GM19043 (cell line): ENCODE data around the gene UBL4B.

ENCODE experiments used
- ATAC-seq: cut with Tn5 transposase; IDR thresholded peaks from one replicate; pipeline ENCODE4 v1.9.1; 2021; ENCODE audit warnings: low read depth; ENCODE audit not compliant: unreplicated experiment

The UBL4B gene

DNA sequence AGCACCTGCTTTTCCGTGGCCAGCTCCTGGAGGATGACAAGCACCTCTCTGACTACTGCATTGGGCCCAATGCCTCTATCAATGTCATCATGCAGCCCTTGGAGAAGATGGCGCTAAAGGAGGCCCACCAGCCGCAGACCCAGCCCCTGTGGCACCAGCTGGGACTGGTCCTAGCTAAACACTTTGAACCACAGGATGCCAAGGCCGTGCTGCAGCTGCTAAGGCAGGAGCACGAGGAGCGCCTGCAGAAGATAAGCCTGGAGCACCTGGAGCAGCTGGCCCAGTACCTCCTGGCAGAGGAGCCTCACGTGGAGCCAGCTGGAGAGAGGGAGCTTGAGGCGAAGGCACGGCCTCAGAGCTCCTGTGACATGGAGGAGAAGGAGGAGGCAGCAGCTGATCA lies 413 bp downstream of the UBL4B start:
- ATAC-seq: no peak

DNA sequence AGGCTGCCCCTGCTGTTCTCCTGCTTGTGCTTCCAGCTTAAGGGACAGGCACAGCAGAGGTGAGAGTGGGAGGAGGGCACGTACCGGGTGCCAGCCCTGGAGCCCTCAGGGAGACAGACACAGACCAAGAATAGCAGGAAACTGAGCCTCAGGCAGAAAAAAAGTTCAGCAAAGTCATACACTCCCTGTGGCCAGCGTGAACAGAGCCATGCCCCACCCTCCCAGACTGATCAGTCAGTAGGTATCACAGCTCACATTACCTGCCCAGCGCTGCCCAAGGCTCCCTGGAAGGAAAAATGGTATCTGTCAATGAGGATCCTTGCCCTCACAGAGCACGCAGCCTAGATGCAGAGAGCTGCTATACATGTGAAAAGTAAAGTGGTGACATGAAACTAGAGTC lies 1.3 kb downstream of the UBL4B start:
- no peak for ATAC-seq

DNA sequence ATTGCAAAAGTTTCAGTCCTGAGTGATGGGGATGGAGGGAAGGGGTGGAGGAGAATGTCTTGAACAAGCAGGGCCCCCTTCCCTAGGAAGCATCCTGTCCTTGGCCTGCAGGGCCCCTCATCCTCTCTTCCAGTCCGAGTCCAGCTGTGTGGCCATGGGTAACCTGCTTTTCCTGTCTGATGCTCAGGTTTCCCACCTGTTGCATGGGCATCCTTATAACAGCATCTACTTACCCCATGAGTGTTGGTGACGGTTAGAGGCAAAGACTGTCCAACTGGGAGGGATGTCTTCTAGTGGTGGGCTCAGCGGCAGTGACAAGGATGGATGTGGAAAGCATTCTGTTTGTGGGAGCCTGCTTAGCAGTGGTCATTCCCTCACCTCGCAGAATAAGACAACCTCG lies 1.9 kb downstream of the UBL4B start:
- ATAC-seq: no peak

DNA sequence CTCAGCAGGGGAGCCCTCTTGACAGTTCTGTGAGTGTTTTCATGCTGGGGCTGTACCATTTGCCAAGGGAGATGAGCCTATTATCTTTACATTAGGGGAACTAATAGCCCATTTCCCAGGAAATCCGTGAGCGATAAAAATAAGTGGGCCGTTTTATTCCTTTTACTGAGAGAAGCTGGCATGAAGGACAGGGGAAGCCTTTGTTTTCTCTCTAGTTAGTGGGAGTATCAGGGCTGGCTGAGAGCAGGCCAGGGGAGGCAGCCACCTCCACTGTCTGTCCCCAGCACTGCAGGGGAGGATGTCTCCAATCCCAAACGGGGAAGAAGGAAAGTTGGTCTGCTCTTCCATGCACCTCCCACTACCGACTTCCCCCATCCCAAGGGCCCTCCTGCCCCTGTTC lies 2.5 kb downstream of the UBL4B start:
- ATAC-seq: no peak

DNA sequence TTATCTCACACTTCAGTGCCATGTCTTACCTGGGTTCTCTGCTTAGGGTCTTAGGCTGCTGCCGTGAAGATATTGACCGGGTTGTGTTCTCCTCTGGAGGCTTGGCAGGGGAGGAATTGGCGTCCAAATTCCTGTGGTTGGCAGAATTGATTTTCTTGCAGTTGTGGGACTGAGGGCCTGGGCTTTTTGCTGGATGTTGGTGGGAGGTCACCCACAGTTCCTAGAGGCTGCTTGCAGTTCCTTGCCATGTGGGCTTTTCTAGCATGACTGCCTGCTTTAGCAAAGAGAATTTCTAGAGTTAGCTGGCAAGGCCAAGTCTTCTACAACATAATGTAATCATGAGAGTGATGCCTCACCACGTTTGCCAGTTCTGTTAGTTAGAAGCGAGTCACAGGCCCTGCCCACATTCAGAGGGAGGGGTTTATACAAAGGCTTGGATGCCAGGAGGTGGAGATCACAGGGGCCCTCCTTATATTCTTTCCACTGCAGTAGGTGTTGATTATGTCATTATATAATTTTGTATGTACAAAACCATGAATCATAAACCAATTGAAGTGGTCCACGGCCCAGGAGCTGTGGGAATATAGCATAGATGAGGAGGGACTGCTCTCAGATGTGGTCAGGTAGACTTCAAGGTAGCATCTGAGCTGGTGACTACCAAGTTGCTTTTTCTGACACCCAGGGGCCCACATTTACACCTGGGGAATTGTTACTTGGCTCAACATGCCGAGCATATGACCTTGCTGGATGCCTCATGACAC lies 6.6 kb downstream of the UBL4B start:
- no peak for ATAC-seq

DNA sequence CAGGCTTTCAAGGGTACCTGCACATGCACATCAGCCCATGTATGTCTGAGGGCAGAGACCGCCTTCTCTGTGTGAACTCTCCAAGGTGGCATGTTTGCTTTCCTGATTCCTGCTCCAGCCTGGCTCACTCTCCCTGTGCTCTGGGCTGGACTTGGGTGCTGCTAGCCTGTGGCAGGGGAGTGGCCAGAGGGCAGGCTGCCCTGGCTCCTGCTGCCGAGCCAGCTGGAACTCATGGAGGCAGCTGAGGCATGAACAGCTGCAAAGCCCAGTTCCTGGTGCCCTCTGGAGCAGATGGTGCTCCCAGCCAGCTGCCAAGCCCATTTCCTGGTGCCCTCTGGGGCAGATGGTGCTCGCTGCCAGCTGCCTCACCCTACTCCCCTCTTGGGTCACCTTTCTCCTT lies 7.6 kb downstream of the UBL4B start:
- ATAC-seq: no peak

DNA sequence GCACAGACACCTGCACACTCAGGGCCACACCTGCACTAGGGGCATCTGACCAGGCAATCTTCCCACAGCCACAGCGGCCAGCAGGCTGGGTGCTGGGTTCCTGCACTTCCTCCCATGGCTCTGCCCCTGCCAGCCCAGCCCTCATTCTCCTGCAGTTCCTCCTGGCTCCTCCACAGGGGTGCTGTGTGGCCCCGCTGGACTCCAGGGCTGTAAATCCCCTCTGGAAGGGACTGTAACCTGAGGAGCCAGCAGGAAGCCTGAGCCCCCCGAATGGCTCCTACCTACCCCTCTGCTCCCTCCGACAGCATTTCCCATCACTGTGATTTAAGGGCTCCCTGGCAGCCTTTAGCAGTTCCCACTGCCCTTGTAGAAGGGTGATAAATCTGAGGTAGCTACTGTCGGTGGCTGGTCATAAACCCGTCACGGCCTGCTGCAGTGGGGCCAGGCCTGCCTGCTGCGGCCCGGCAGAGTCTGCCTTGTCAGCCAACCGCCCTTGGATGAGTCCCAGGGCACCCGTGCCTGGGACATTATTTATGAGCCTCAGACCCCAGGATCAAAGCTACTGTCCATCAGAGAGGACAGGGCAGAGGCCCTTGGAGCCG lies 8.8 kb downstream of the UBL4B start:
- ATAC-seq: no peak

DNA sequence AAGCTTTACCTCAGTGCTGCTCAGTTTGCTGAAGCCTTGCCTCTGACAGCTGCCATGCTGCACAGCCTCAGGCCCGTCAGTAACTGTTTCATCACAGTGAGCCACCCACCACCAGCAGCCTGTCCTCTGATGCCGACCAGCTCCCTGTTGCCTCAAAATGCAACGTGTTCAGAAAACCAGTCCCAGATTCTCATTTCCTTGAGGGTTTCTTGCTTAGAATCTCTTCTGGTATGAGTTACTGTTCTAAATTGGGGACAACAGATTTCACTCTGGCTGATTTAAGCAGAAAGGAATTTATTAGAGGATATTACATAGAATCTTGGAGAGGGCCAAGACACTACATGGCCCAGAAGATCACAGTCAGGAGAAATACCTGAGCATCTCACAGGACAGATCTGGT lies 11.0 kb downstream of the UBL4B start:
- no peak for ATAC-seq

DNA sequence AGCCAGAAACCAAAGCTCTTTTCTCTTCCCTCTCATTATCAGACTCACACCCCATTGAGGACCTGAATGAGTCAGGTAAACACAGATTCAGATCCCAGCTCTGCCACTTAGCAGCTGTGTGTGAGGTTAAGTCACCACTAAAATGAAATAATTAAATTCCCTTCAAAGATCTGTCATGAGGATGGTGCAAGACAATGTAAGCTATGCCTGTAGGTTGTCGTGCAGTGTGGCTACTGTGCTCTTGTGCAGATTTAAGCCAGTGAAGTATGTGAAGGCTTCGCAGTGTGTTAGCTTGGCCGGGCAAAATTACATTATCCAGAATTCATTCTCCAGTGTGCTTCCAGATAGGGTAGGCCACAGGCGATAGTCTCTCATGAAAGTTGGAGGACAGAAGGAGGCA lies 13.6 kb downstream of the UBL4B start:
- no peak for ATAC-seq

DNA sequence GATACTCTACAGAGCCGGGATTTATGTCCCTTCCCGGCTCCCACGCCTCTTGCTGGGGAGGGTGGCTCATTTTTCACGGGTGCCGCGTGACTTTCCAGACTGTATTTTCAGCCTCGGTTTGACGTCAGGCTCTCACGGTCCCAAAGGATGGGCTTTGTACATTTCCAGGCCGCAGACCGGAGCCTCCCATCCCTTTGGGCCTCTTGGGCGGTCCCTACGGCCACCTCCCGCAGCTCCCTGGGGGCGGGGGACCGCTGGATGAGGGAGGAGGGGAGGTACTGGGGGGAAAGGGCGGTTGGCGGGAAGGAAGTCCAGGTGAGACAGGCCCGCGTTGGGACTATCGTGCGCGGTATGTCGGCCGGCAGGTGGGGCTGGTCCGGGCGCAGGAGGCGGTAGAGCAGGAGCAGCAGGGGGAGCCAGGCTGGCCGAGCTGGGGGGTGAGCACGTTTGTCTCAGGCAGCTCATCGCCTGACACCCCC lies 17.9 kb downstream of the UBL4B start:
- no peak for ATAC-seq

DNA sequence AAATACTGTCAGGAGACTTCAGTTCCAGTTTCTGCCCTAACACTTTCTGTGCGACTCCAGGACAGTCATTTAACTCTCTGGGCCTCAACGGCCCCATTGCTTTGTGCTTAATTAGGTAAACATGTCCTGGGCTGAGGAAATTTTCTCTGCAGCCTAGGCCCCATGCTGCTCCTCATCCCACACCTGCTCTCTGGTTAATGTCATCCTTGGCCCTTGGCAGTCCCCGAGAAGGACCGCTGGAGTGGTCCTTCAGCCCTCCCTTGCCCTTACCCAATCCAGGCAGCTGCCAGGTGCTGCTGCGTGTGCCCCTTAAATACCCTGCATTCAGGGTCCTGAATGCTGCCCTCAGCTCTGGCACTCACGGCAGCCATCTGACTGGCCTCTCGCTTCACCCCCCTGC lies 18.7 kb downstream of the UBL4B start:
- ATAC-seq: no peak

DNA sequence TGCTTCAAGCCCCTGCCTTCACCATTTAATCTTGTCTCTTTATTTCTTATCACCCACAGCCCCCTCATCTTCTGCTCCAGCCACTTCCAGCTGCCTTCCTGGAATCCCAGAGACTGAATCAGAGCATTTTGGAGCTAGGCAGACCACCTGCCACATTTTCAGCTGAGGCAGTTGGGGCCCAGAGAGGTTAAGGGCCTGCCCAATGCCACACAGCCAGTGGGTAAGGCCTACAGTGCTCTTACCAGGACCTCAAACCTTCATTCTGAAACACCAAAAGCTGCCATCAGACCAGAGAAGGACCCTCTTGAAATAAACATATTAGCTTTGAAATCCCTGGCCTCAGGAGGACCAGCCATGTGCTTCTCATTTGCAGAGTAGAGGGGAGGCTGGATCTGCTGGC lies 20.4 kb downstream of the UBL4B start:
- no peak for ATAC-seq

DNA sequence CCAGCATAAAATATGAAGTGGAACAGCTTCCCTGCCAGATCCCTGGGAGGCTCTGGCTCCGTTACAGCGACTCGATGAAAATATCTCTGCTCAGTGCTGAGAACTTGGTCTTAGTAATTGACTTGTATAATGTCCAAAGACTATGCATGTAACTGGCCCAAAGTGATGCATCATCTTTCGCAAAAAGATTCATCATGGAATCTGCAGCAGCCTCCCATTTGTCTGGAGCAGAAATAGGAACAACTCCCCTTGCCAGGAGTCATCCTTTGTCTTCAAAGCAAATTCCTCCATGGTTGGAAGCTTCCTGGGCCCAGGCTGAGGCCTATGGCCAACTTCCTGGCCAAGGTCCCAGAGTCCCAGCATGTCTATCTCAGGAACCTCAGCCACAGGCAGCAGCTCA lies 21.2 kb downstream of the UBL4B start:
- ATAC-seq: no peak

DNA sequence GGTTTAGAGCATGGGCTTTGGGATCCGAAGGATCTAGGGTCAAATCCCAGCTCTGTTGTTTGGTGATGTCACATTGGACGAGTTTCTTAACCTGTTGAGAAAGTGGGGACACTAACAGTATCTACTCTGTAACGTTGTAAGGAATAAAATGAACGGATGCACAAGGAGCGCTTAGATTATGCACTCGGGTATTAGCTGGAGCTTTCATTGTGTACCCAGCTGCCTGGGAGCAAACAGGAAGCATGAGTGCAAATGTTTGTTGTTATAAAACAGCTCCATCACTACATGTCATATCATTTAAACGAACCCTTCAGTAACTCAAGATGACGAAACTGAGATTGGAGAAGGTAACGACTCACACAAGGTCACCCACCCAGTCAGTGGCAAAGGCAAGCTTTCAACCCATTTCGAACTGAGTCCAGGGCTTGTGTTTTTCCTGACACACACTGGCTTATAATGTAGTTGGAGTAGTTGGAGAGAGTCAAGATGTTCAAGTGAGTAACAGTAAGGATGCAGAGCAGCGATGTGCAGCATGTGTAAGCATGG lies 21.9 kb downstream of the UBL4B start:
- ATAC-seq: no peak

DNA sequence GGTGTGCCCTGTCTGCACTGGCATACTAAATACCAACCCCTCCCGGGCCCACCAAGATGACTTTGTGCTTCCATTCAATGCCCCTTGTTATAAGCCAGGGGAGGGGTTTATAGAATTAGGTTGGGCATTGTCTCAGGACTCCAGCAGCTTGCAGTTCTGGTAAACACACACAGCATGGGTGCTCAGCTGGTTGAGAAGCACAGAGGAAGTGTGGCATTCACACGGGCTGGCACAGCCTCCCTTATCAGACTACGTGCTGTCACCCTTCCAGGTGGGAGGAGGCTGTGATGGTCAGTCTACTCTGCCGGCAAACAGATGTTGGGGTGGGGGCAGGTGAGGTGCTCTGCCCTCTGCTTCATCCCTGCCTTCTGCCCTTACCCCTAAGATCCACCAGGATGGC lies 23.0 kb downstream of the UBL4B start:
- no peak for ATAC-seq

DNA sequence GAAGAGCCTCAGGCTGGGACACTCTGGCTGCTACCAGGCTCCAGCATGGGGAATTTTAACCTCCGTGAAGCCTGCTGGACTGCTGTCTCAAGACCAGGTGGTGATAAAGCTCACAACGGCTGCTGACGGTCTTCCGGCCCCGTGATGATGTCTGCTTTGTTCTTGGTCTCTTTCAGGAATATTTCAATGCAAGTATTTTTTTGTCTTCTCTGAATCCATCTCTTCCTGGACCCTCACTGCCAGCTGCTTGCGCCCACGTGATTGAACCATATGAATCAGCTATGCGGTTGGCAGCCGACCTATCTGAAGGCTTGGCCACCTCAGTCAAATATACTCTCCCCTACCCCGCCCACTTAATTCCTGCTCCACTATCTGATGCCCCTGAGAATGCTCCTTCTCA lies 23.4 kb downstream of the UBL4B start:
- no peak for ATAC-seq

DNA sequence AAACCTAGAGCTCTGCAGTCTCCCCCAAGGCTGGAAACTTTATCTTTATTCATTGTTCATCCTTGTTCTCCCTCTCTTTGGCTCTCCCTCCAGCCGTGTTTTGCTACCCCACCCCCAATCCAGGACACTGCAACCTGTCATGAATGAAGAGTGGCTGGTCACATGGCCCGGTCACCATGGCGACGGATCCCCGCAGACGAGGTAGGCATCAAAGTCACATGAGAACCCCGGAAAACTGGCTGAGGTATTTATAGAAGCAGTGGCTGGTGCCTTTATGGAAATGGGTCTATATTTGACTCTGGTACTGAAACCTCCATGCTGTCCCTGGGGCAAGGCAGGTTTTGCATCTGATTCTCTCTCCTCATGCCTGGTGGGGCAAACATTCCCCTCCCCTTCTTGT lies 24.7 kb downstream of the UBL4B start:
- ATAC-seq: no peak

DNA sequence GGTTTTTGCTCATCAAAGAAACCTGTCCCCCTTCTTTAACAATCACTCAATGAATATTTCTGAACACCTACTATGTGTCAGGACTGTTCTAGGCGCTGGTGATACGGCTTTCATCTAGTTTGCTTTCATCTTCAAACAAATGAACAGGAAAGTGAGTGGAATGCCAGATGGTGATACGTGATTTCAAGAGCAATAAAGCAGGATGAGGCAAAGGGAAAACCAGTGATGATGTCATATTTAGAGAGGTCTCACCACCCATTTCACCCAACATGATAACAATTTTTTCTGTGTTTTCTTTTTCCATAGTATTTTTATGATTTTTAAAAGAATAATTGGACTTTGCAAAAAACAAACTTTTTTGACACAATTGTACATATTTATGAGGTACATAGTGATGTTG lies 26.7 kb downstream of the UBL4B start:
- no peak for ATAC-seq

DNA sequence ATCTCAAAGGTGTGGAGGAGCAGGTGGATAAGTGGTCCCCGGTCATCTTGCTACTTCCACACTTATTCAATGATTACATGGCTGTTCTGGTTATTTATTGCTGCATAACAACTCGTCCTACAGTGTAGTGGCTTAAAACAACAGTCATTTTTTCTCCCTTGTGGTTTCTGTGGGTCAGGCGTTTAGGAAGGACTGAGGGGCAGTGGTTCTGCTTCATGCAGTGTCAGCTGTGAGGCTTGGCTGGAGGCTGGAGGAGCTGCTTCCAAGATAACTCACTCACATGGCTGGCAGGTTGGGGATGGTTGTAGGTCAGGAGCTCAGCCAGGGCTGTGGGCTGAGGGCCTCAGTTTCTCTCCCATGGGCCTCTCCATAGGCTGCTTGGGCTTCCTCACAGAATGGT lies 32.1 kb downstream of the UBL4B start:
- ATAC-seq: no peak

DNA sequence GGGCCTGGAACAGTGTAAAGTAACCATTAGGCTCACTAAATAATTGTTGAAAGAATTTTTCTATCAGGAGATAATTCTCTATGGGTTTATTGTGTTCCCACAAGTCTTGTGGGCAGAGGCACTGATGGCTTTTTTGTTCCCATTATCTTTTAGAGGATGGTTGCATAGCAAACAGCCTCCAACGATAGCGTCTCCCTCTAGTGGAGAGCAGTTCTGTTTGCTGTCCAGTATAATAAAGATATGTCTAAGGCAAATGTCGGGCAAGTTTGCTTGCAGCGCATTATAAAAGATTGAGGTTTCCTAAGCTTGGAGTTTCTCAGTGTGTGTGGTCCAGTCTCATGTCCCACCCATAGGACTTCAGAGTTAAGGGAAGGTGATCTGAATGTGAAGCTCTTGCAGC lies 36.7 kb downstream of the UBL4B start:
- ATAC-seq: no peak

DNA sequence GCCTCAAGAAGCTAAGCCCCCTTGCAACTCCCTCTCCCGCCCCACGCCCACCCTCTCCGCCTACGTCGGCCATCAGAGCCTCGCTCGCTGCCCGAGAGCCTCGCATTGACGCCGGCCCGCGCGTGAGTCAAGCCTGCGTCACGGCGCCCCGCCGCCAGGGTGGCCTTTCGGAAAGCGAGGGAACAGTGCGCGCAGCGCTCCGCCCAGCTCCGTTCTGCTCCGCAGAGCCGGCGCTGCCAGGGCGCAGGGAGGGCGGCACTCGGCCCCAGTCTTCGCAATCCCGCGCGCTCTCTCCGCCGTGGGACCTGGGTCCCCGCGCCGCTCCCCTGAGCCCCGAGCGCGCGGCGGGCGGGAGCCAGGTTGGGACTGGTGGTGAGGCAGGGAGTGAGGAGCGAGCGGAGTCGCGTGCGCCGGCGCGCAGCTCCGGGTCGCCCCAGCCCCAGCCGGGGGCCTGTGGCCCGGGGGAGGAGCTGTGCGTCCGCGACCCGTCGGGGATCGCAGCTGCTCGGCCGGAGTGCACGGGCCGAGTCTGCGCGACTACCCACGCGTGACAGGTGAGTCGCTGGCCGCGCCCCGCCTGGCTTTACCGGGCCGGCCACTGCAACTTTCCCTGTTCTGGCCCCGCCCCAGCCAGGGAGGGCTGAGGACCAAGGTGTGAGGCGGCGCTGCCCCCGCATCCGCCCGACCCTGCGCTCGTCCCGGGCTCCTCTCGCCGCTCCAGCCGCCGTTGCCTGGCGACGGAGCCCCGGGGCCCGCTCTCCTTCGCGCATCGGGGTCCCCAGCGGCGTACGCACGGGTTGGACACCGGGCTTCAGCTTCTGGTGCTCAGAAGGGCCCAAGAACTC lies 38.3 kb downstream of the UBL4B start, which contains the start of gene SLC6A17:
SLC6A17 (plus strand) TSS at position 165 of the 845 bp plus-strand sequence. CDS start 16,436 bp downstream, outside the sequence.
- no peak for ATAC-seq
